ENCODE measurements around the gene LEKR1. TPM values are rescaled to one million over a fixed set of nuclear protein-coding genes. Genes with fewer than 3 reads are reported as not detected.

LEKR1 gene
- total RNA-seq, 1 experiment from 2014 or later, result 1.3 TPM

DNA sequence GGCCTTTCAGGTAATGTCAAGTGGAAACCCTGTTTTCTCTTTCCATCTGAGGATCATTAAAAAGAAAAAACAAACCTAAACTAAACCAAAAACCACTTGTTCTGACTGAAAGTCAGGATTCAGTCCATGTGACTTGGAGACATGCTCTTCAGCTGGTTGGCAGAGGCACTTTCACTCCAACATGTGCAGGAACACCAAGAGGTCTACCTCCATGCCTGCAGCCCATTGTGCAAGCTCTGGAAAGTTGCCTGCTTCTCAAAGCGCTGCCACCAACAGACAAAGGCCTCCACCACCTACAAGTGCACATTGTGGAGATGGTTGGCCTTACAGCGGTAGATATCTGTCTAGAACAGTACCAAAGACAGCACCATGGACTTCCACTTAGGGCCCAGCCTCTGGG, 161.8 kb downstream of the LEKR1 start:
- ChIA-PET POLR2A (interaction anchor here (0.7 kb wide), 1 partner anchor 12 kb away, joined by 3 read pairs; no protein-coding TSS in a partner anchor), CTCF (interaction anchor here (0.9 kb wide), 1 partner anchor 15 kb away, joined by 3 read pairs; no protein-coding TSS in a partner anchor)
- H3K27ac Mint-ChIP-seq (ENCODE audit: low read depth, unreplicated experiment), result no peak overlapping the region
- H3K4me3 Mint-ChIP-seq (ENCODE audit: unreplicated experiment), result no peak overlapping the region
- H3K36me3 Mint-ChIP-seq (ENCODE audit: insufficient read depth, unreplicated experiment), result no peaks in the 10 kb centered on the region
- no peaks in the 10 kb centered on the region for H3K27me3 Mint-ChIP-seq (ENCODE audit: insufficient read depth, unreplicated experiment)
- DNase-seq (ENCODE audit: unreplicated experiment), result no peak
- TF ChIP-seq, protein P1, sequence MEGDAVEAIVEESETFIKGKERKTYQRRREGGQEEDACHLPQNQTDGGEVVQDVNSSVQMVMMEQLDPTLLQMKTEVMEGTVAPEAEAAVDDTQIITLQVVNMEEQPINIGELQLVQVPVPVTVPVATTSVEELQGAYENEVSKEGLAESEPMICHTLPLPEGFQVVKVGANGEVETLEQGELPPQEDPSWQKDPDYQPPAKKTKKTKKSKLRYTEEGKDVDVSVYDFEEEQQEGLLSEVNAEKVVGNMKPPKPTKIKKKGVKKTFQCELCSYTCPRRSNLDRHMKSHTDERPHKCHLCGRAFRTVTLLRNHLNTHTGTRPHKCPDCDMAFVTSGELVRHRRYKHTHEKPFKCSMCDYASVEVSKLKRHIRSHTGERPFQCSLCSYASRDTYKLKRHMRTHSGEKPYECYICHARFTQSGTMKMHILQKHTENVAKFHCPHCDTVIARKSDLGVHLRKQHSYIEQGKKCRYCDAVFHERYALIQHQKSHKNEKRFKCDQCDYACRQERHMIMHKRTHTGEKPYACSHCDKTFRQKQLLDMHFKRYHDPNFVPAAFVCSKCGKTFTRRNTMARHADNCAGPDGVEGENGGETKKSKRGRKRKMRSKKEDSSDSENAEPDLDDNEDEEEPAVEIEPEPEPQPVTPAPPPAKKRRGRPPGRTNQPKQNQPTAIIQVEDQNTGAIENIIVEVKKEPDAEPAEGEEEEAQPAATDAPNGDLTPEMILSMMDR (IDR thresholded peaks at IDR 0.05; ENCODE audit: unreplicated experiment), result no peak
- no peaks in the 10 kb centered on the region for H3K4me1 Mint-ChIP-seq (ENCODE audit: insufficient read depth, unreplicated experiment)
- intact Hi-C loops (cut with micrococcal nuclease), result no loop called here
- no peaks in the 10 kb centered on the region for H3K9me3 Mint-ChIP-seq (ENCODE audit: unreplicated experiment)
- no TSS peak for BruUV-seq (replicated peaks)

DNA sequence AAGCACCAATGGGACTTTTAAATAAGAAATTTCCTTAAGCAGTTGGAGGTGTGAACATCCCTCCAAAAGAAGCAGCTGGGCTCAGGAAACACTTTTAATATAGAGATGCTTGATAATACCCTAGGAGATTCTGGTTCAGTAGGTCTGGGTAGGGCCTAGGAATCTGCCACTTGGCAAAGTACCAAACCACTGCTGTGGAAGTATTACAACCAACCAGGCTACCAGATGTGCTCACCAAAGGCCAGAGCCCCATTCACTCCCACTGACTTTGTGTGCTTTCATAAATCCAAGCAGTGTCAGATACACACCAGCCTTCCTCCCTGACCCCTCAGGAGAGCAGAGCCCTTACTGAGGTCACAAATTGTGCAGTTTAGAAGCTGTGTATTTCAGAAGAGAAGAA, 171.2 kb downstream of the LEKR1 start:
- Mint-ChIP-seq H3K27ac (ENCODE audit: low read depth, unreplicated experiment) (peak overlapping the region; percentile 52), H3K36me3 (ENCODE audit: insufficient read depth, unreplicated experiment) (no peaks in the 10 kb centered on the region), H3K27me3 (ENCODE audit: insufficient read depth, unreplicated experiment) (no peaks in the 10 kb centered on the region), H3K4me1 (ENCODE audit: insufficient read depth, unreplicated experiment) (peaks cover 5% of the 10 kb centered on the region), H3K4me3 (ENCODE audit: unreplicated experiment) (no peak overlapping the region), H3K9me3 (ENCODE audit: unreplicated experiment) (no peaks in the 10 kb centered on the region)
- ChIA-PET CTCF (no interaction called here), POLR2A (interaction anchor here (0.6 kb wide), 1 partner anchor 12 kb away, joined by 3 read pairs; no protein-coding TSS in a partner anchor)
- intact Hi-C loops (cut with micrococcal nuclease), result no loop called here
- BruUV-seq (replicated peaks), result no TSS peak
- DNase-seq (ENCODE audit: unreplicated experiment), result peak; percentile 10
- TF ChIP-seq, protein P1 (IDR thresholded peaks at IDR 0.05; ENCODE audit: unreplicated experiment), result no peak

- no TSS peak for BruUV-seq (replicated peaks)
- POLR2A ChIA-PET, result no interaction called here
- no peak overlapping the region for H3K4me3 Mint-ChIP-seq (ENCODE audit: unreplicated experiment)
- no peak for DNase-seq (ENCODE audit: unreplicated experiment)
- H3K36me3 Mint-ChIP-seq (ENCODE audit: insufficient read depth, unreplicated experiment), result no peaks in the 10 kb centered on the region
- H3K27me3 Mint-ChIP-seq (ENCODE audit: insufficient read depth, unreplicated experiment), result no peaks in the 10 kb centered on the region
- H3K27ac Mint-ChIP-seq (ENCODE audit: low read depth, unreplicated experiment), result no peak overlapping the region
- intact Hi-C loops (cut with micrococcal nuclease), result no loop called here
- H3K9me3 Mint-ChIP-seq (ENCODE audit: unreplicated experiment), result no peaks in the 10 kb centered on the region
- peaks cover 5% of the 10 kb centered on the region for H3K4me1 Mint-ChIP-seq (ENCODE audit: insufficient read depth, unreplicated experiment)
- CTCF ChIA-PET, result no interaction called here
- TF ChIP-seq, protein P1 (IDR thresholded peaks at IDR 0.05; ENCODE audit: unreplicated experiment), result no peak
Measured at GRCh38 chr3:157001221-157001957, 175.2 kb downstream of the LEKR1 start.

DNA sequence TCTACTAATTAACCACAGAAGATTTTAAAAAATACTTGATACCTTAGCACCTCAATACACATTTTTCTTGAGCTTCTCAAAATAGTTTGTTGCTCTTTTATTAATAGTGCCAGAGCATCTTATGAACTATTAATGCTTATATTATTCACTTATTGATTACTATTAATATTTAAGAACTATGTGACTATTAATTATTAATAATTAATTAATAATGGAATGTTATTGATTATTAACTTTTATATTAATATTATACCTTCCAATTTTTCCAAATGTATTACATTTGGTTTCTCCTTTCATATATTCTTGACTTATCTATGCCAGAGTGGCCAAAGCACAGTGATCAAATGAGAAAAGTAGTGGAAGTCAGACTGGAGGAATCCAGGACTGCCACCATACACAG, 195.5 kb downstream of the LEKR1 start:
- no peak for DNase-seq (ENCODE audit: unreplicated experiment)
- no TSS peak for BruUV-seq (replicated peaks)
- TF ChIP-seq, protein P1 (IDR thresholded peaks at IDR 0.05; ENCODE audit: unreplicated experiment), result no peak

More for the DNA sequence above, 195.5 kb downstream of the LEKR1 start:
- Mint-ChIP-seq H3K4me1 (ENCODE audit: insufficient read depth, unreplicated experiment) (peaks cover 7% of the 10 kb centered on the region), H3K27ac (ENCODE audit: low read depth, unreplicated experiment) (no peak overlapping the region), H3K9me3 (ENCODE audit: unreplicated experiment) (no peaks in the 10 kb centered on the region), H3K27me3 (ENCODE audit: insufficient read depth, unreplicated experiment) (no peaks in the 10 kb centered on the region), H3K4me3 (ENCODE audit: unreplicated experiment) (no peak overlapping the region), H3K36me3 (ENCODE audit: insufficient read depth, unreplicated experiment) (no peaks in the 10 kb centered on the region)
- intact Hi-C loops (cut with micrococcal nuclease), result no loop called here
- ChIA-PET POLR2A (interaction anchor here (0.7 kb wide), 2 partner anchors 18 to 354 kb away, joined by 3 read pairs; no protein-coding TSS in a partner anchor), CTCF (no interaction called here)
